GM19193 (cell line): ENCODE data around the gene PRKAR1B.

Experiments
- POLR2A ChIP-seq: IDR thresholded peaks from 4 replicates; pipeline ENCODE4 v1.6.1; 2011; ENCODE audit not compliant: insufficient read depth, insufficient read length; ENCODE audit errors: extremely low read depth

PRKAR1B gene

GRCh38 chr7:676246-676971 lies 50.7 kb downstream of the PRKAR1B start:
- TF ChIP-seq POLR2A = no peak

GRCh38 chr7:674454-675410 lies 52.3 kb downstream of the PRKAR1B start:
- TF ChIP-seq POLR2A = no peak

GRCh38 chr7:673681-674453 lies 53.2 kb downstream of the PRKAR1B start:
- TF ChIP-seq POLR2A = no peak

- no peak for TF ChIP-seq POLR2A
Observed at GRCh38 chr7:672891-673290, 54.2 kb downstream of the PRKAR1B start.

- TF ChIP-seq POLR2A = no peak
Observed at GRCh38 chr7:671415-672042, 55.6 kb downstream of the PRKAR1B start.

GRCh38 chr7:670501-671390 lies 56.3 kb downstream of the PRKAR1B start:
- no peak for TF ChIP-seq POLR2A

GRCh38 chr7:668958-669357 lies 58.1 kb downstream of the PRKAR1B start:
- no peak for TF ChIP-seq POLR2A

GRCh38 chr7:668139-668931 lies 58.7 kb downstream of the PRKAR1B start:
- TF ChIP-seq POLR2A = no peak

GRCh38 chr7:666454-667292 lies 60.4 kb downstream of the PRKAR1B start:
- TF ChIP-seq POLR2A = no peak

GRCh38 chr7:665736-666453 lies 61.2 kb downstream of the PRKAR1B start:
- no peak for TF ChIP-seq POLR2A

GRCh38 chr7:664997-665735 lies 61.9 kb downstream of the PRKAR1B start:
- no peak for TF ChIP-seq POLR2A

- TF ChIP-seq POLR2A = no peak
Observed at GRCh38 chr7:664402-664775, 62.7 kb downstream of the PRKAR1B start.
